HG03378 (cell line): Measurements from ENCODE around the gene C3orf52.

ENCODE experiments used
- ATAC-seq: cut with Tn5 transposase; IDR thresholded peaks from one replicate; pipeline ENCODE4 v1.9.1; 2021; ENCODE audit warnings: mild to moderate bottlenecking, moderate library complexity; ENCODE audit not compliant: unreplicated experiment

The C3orf52 gene

GRCh38 chr3:112117841-112118571 is 31.8 kb downstream of the C3orf52 start:
- ATAC-seq, result no peak

- ATAC-seq, result peak; percentile 41
These were observed 34.0 kb downstream of the C3orf52 start for GRCh38 chr3:112119962-112120836.

- no peak for ATAC-seq
These were observed 35.7 kb downstream of the C3orf52 start for GRCh38 chr3:112121577-112122547.

GRCh38 chr3:112122870-112123269 is 36.7 kb downstream of the C3orf52 start:
- ATAC-seq, result no peak

GRCh38 chr3:112123548-112123947 is 37.4 kb downstream of the C3orf52 start:
- ATAC-seq, result no peak

GRCh38 chr3:112124907-112125607 is 38.9 kb downstream of the C3orf52 start:
- no peak for ATAC-seq

- ATAC-seq, result no peak
These were observed 40.3 kb downstream of the C3orf52 start for GRCh38 chr3:112126511-112126911.

- peak; percentile 33 for ATAC-seq
These were observed 41.6 kb downstream of the C3orf52 start for GRCh38 chr3:112127522-112128494.

- peak; percentile 49 for ATAC-seq
These were observed 42.9 kb downstream of the C3orf52 start for GRCh38 chr3:112128843-112129727.

GRCh38 chr3:112129925-112130637 is 43.9 kb downstream of the C3orf52 start:
- ATAC-seq, result no peak

GRCh38 chr3:112130638-112130993 is 44.4 kb downstream of the C3orf52 start:
- no peak for ATAC-seq

GRCh38 chr3:112131111-112131510 is 44.9 kb downstream of the C3orf52 start:
- no peak for ATAC-seq

GRCh38 chr3:112132088-112132487 is 45.9 kb downstream of the C3orf52 start:
- no peak for ATAC-seq

- no peak for ATAC-seq
These were observed 46.4 kb downstream of the C3orf52 start for GRCh38 chr3:112132554-112132953.

- peak; percentile 72 for ATAC-seq
These were observed 46.8 kb downstream of the C3orf52 start, which contains the start of gene GCSAM for GRCh38 chr3:112132975-112133448. GCSAM (minus strand) TSS chr3:112133248; CDS start chr3:112133120, 128 bp downstream.

GRCh38 chr3:112133626-112134334 is 47.6 kb downstream of the C3orf52 start:
- no peak for ATAC-seq
